GM21737 (cell line): ENCODE measurements around the gene SEC61A1.

ENCODE experiments used
- ATAC-seq: cut with Tn5 transposase; IDR thresholded peaks from one replicate; pipeline ENCODE4 v1.9.1; 2021; ENCODE audit warnings: mild to moderate bottlenecking, moderate library complexity; ENCODE audit not compliant: unreplicated experiment

The SEC61A1 gene

DNA sequence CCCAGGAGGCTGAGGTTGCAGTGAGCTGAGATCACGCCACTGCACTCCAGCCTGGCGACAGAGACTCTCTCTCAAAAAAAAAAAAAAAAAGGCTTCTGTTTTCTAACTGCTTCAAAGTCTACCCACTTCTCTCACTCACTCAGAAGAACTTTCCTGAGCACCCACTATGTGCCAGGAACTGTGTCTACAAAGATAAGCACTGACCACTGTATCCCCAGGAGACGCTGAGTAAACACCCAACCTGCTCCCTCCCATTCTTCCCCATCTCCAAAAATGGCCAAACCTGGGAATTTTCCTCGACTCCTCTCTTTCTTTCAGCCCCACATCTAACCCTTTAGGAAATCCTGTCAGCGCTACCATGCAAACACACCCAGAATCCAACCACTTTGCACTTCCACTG lies 58.9 kb downstream of the SEC61A1 start:
- ATAC-seq: no peak

DNA sequence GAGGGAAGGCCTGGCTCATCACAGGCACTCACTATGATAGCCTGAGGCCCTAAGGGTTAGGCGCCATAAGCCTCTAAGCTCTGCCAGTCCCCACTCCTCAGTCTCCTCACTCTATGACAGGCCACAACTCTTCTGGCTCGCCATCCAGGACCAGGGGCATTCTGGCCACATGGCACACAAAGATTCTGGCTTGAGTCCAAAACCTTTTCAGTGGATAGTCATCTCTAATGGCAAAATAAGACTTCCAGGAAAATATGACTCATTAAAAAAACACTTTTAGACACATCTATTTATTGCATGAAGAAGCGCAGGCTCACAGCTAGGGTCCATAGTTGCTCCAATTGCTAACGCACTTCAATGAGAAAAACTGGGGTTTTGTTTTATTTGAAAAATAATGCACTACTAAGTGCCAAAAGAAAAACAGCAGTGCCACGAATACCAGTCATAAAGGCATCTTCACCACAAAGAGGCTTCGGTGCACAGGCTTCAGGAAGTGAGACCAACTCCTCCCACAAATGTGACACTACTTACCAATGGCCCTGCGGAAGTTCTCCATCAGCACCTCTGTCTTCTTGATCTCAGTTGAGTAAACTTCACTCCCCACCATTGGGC lies 60.2 kb downstream of the SEC61A1 start:
- no peak for ATAC-seq

DNA sequence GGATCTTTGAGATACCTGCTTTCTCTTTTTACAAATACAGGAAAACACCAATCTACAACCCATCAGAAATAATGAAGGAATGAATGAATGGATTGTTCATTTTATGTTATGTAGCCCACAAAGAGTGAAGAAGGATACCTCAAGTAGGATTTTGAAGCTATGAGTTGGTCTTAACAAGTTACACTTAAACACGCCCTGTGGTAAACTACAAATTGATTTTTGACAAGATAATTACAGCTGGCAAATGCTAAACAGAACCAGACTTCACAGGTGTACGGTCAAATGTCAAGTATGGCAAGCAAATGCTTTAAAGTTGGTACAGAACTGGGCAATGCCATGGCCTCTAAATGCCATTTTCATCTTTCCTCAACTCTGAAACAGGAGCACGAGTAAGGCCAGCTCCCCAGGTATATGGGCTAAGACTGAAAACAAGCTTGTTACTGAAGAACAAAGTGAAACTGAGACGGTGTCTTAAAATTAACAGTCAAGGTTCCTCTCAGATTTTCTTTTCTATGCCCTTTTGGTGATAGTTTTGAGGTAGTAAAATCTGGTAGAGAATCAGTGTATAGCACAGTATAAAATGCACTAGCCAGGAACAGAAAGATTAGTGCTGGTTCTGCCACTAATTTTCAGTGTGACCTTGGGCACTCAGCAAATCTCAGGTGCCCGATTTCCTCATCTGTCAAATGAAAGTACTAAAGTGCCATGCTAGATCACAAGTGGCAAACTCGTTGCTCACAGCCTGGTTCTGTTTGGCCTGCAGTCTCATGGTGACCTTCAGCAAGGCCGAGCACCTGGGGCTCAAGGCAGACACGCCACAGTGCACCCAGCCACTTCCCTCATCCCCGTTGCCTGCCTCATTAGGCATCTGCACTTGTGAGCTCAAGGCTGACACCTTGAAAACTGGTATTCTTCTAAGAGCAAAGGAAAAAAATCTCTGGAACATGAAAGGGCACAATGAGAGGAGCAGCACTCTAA lies 61.9 kb downstream of the SEC61A1 start:
- peak; percentile 71 for ATAC-seq
